Stimulated activated naive CD4-positive, alpha-beta T cell treated with Interleukin-2 at 50 U/mL for 16 hours (primary cell): ENCODE results near the gene ATP1B1.

Experiments
- DNase-seq: peaks from one replicate; lab custom pipeline; 2025; lab: John Stamatoyannopoulos, UW

ATP1B1 gene

GRCh38 chr1:169094897-169095569 lies 11.5 kb upstream of the ATP1B1 start:
- DNase-seq: no peak

GRCh38 chr1:169098380-169098779 lies 8.1 kb upstream of the ATP1B1 start:
- no peak for DNase-seq

DNA sequence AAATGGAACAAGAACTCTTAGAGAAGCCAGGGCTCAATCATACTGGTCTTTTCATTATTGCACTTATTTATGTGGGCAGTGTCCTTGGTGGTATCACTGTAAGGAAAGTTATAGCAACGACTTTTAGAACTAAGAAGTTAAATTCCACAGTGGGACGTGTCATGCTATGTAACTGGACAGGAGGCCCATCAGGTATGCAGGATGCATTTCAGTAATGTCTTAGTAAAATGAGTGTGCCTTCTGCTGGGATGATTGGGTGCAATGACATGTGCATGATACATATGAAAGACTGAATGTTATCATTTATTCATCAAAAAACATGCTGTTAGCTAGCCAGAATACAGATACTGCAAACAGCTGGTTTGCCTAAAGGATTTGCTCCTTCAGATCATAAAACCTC lies 6.9 kb upstream of the ATP1B1 start:
- no peak for DNase-seq

- DNase-seq: no peak
Observed at GRCh38 chr1:169100208-169100607, 6.3 kb upstream of the ATP1B1 start.

- no peak for DNase-seq
Observed at GRCh38 chr1:169100651-169101088, 5.8 kb upstream of the ATP1B1 start.

DNA sequence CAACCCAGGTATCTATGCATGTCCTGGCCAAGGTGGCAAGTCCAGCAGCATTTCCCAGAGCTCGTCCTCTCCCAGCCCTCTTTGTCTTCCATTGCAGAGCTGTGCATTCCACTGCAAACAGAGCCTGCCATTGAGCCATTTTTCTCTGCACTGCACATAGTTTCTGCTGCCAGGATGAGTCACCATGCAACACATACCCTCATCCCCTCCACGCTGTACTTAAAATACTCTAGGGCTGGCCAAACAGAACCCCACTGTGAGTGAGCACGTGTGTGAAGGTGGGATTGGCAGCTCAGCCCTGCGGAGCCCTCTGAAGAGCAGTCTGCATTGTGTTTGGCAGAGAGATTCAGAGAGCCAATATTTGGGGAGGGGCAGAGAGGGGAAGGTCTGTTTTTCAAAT lies 3.9 kb upstream of the ATP1B1 start:
- DNase-seq: no peak

DNA sequence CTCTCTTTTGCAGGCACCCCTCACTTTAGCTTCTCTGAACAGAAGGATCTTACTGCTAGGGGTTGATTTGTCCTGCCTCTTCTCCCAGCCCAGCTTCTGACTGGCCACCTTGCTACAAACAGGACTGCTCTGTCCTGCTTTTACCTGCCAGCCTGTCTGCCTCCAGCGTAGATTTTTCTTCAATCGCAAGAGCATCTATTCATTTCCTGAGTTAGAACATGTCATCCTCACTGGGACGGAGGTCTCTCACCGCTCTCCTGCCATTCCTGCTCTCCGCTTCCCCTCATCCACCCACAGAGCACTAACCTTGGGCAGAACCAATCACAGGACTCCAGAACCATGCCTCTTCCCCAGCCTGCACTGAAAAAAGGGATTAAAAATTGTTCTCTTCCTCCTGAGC lies 3.5 kb upstream of the ATP1B1 start:
- no peak for DNase-seq

GRCh38 chr1:169103480-169103893 lies 3.0 kb upstream of the ATP1B1 start:
- DNase-seq: no peak

GRCh38 chr1:169105087-169105433 lies 1.4 kb upstream of the ATP1B1 start:
- no peak for DNase-seq

DNA sequence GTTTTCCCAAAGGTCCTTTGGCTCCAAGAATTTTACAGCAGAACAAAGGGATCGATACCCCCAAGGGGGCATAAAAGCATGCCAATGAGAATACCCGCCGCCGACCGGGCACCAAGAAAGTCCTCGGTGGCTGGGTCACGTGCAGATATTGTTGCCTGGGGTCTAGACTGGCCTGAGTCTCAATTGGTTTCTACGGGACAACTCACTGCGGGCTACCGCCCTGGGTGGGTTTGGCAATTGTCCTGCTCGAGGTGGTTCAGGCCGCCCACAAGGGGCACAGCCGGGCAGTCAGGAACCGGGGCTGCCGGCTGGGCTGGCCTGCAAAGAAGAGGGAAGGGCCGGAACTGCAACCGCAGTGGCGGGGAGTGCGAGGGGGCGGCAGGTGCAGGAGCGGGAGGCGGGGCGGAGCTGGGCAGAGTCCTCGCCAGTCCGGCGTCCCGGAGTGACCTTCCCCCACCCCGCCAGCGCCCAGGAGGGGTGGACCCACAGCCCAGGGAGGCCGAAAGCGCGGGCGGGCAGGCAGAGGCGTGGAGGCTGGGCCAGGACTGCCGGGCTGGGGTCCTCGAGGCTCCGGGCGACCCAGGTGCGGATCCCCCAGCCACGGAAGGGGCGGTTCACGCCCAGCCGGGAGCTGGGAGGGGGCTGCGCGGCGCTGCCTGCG lies 926 bp upstream of the ATP1B1 start:
- DNase-seq: peak; percentile 6

GRCh38 chr1:169106921-169107602 lies 572 bp downstream of the ATP1B1 start:
- no peak for DNase-seq

GRCh38 chr1:169107603-169108208 lies 1.2 kb downstream of the ATP1B1 start:
- DNase-seq: no peak

GRCh38 chr1:169108223-169108622 lies 1.7 kb downstream of the ATP1B1 start:
- DNase-seq: no peak

DNA sequence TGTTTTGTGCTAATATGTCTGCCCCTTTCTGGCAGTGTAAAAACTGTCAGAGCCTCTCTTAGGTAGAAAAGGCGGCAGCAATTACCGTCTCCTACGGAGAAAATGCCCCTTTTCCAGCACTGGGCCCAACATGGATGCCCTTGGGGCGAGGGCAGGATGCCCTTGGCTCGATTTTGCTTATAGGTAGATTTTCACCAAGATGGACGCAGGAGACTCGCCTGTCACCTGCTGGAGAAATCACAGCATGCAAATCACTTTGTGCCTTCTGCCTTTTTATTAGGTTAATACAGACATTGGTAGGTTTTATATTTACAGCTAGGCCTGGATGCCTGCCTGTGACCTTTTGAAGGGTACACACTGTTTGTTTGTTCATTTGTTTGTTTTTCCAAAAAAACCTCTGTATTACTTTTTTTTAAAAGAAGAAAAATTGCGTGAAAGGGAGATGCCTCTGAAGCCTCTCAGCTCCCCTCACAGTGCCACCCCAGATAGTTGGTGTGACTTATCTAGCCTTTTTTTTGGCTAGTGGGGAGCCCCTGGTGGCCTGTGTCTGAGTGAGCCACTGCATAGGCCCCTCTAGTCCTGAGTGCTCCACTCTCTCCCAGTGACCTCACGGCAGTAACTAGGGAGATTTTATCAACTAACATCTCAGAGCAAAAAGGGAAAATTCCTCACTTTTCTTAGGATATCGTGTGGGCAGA lies 2.5 kb downstream of the ATP1B1 start:
- no peak for DNase-seq

GRCh38 chr1:169109561-169110134 lies 3.2 kb downstream of the ATP1B1 start:
- DNase-seq: no peak

- DNase-seq: no peak
Observed at GRCh38 chr1:169110236-169110635, 3.7 kb downstream of the ATP1B1 start.

DNA sequence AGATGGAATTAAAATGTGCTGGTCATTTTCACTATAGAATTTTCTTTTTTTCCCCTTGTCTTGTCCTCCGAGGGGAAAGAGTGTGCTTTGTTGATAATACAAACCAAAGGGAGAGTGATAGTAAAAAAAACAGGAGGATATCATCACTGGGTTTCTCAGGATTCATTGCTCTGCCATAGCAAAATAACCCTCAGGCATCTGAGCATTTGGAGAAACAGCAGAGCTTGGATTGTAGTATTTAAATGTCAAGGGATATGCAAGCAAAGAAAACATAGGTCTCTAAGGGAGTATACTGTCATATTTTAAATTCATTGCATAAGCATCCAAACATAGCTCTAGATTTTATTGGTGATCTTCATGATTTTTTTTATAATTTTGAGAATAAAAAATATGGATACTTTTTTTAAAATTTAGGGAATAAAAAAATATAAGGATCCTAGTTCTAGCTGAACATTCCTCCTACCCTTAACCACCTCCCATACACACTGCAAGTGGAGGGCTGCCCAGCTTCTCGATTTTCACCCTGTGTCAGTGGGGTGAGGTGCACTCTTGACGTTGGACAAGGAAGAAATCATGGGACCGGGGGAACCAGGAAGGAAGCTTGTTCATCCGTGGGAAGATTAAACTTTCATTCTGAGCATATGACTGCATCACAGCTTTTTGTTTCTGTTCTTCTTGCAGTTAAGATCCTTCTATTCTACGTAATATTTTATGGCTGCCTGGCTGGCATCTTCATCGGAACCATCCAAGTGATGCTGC lies 4.4 kb downstream of the ATP1B1 start:
- no peak for DNase-seq

- DNase-seq: no peak
Observed at GRCh38 chr1:169111472-169111871, 5.0 kb downstream of the ATP1B1 start.

- no peak for DNase-seq
Observed at GRCh38 chr1:169112241-169112640, 5.8 kb downstream of the ATP1B1 start.

DNA sequence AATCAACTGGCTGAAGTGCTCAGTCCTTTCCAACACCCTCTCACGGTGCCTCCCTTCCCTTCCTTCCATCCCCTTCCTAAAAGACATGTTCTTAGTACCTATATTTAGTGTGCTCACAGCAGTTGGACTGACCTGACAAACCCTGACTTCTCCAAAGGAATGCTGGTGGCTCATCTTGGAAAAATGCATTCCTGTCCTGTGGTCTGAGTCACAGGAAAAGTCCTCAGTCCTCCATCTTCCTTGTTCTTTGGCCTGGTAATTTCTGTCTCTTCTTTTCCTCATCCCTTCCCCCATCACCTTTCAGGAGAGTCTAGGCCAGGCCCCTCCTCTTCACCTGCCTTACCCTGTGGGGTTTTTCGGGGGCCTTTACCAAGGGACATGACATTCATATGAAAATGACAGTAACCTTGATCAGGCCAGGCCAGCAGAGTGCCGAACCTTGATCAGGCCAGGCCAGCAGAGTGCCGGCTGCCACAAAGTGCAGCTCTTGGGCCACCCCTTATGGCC lies 7.2 kb downstream of the ATP1B1 start:
- DNase-seq: no peak
